GM12878 (cell line): ENCODE data around the gene FCRLB. TPM values are rescaled to one million over a fixed set of nuclear protein-coding genes. Genes with fewer than 3 reads are reported as not detected.
"Not testable (repeated sequence)": the region's sequence is repeated elsewhere in the genome, so short reads cannot be mapped to it uniquely, and the experiment has no call there.

Experiments used
- ATAC-seq: fragments of 200-7000 bp; cut with Tn5 transposase; 3 replicates; pipeline ENCODE4 v1.9.1; 2020; ENCODE audit warnings: mild to moderate bottlenecking, moderate library complexity
- BruUV-seq: library from RNA; stranded (reverse); fragments of 400-500 nt; replicated peaks from 2 replicates; lab custom pipeline; 2021; lab: Mats Ljungman, UMichigan
- CTCF ChIA-PET: fragments of 300-600 bp; sonication (Branson Sonifier 250); formaldehyde crosslinking; extraction: SDS; loops from one replicate; lab custom pipeline; 2021; ENCODE audit warnings: inconsistent platforms; lab: Yijun Ruan, JAX
- POLR2A ChIA-PET: fragments of 350-600 bp; formaldehyde crosslinking; extraction: SDS; loops from one replicate; lab custom pipeline; 2021; ENCODE audit warnings: inconsistent platforms; lab: Charles Lee
- RAD21 ChIA-PET: fragments of 300-600 bp; sonication (Branson Sonifier 250); formaldehyde crosslinking; loops from one replicate; lab custom pipeline; 2023; ENCODE audit warnings: antibody characterized with exemption; ENCODE audit not compliant: unreplicated experiment; lab: Charles Lee
- SMC1A ChIA-PET: fragments of 300-600 bp; sonication (Branson Sonifier 250); formaldehyde crosslinking; loops from one replicate; lab custom pipeline; 2023; ENCODE audit not compliant: unreplicated experiment, uncharacterized antibody; lab: Charles Lee
- DNase-seq: peaks from one replicate; pipeline ENCODE4 v3.0.0-alpha.2; 2011; ENCODE audit warnings: low read depth, low spot score
- FAIRE-seq: peaks from 3 replicates; lab custom pipeline; 2011; peaks lifted over from hg19 to GRCh38; lab: Jason Lieb, UNC
- H2AFZ ChIP-seq: 2 replicates; pipeline ENCODE4 v1.6.0; 2011; ENCODE audit warnings: low read depth, low read length, control low read depth; ENCODE audit not compliant: control insufficient read depth
- H3K27ac ChIP-seq: 2 replicates; pipeline ENCODE4 v1.5.1; 2011; ENCODE audit warnings: control low read depth; ENCODE audit not compliant: control insufficient read depth, insufficient read depth
- H3K27me3 ChIP-seq, 2 experiments: replicated peaks in 1 of 2; 2 replicates each; pipeline versions ENCODE4 v1.6.0 to v1.6.1; 2011; ENCODE audit warnings: low read length in 1 of 2; ENCODE audit not compliant: control insufficient read depth in 2 of 2, insufficient read depth in 2 of 2
- H3K36me3 ChIP-seq, 2 experiments: 2 replicates each; pipeline ENCODE4 v1.5.1; 2011; ENCODE audit warnings: low read length in 1 of 2; ENCODE audit not compliant: control insufficient read depth in 2 of 2, insufficient read depth in 2 of 2
- H3K4me1 ChIP-seq: 2 replicates; pipeline ENCODE4 v1.6.1; 2011; ENCODE audit warnings: mild to moderate bottlenecking, low read length, moderate library complexity, mixed read lengths; ENCODE audit not compliant: control insufficient read depth, insufficient read depth
- H3K4me2 ChIP-seq: 2 replicates; pipeline ENCODE4 v1.6.0; 2011; ENCODE audit warnings: control low read depth; ENCODE audit not compliant: control insufficient read depth, insufficient read depth
- H3K4me3 ChIP-seq: fragments of 200-600 bp; sonication (generic); 2 replicates; pipeline ENCODE4 v1.5.1; 2016
- H3K79me2 ChIP-seq: 2 replicates; pipeline ENCODE4 v1.6.0; 2011; ENCODE audit warnings: low read length; ENCODE audit not compliant: control insufficient read depth, insufficient read depth
- H3K9ac ChIP-seq: 2 replicates; pipeline ENCODE4 v1.8.0; 2011; ENCODE audit warnings: low read length, control low read depth, mixed read lengths; ENCODE audit not compliant: control insufficient read depth, insufficient read depth
- H3K9me3 ChIP-seq: replicated peaks from 3 replicates; pipeline ENCODE4 v1.5.1; 2011; ENCODE audit warnings: mild to moderate bottlenecking, low read length; ENCODE audit not compliant: control insufficient read depth, insufficient read depth
- H4K20me1 ChIP-seq: 2 replicates; pipeline ENCODE4 v1.6.0; 2011; ENCODE audit not compliant: control insufficient read depth, insufficient read depth
- SUZ12 ChIP-seq: fragments of 200-600 bp; sonication (generic); IDR thresholded peaks from one replicate; pipeline ENCODE4 v1.6.1; 2018; ENCODE audit warnings: antibody characterized with exemption, mild to moderate bottlenecking; ENCODE audit not compliant: unreplicated experiment
- WGBS: methylation state at CpG from one replicate; pipeline ENCODE4 v1.1.6; 2016; ENCODE audit warnings: low lambda C conversion rate; ENCODE audit not compliant: insufficient replicate concordance, insufficient coverage; ENCODE audit errors: missing lambda C conversion rate; 5-methylcytosine and 5-hydroxymethylcytosine counted together
- in situ Hi-C: fragments of 300-500 bp; cut with MboI; formaldehyde crosslinking; loops from 9 replicates; pipeline ENCODE4 v1.14.3; 2018; ENCODE audit warnings: mixed read lengths
- intact Hi-C: fragments of 100-400 bp; cut with micrococcal nuclease; formaldehyde crosslinking; loops from one replicate; pipeline ENCODE4 v1.14.2; 2022; ENCODE audit not compliant: unreplicated experiment
- polyA plus RNA-seq, 11 experiments: library from polyadenylated mRNA; depleted of rRNA in 4 of 11; unstranded in 6 of 11; stranded (reverse) in 5 of 11; fragments of >200 nt; fragmentation: Nextera tagmentation in 4 of 11; fragmentation: Illumina TruSeq in 1 of 11; extraction: Ambion mirVana in 4 of 11; extraction: Trizol in 1 of 11; gene quantifications; 1 replicate in 1 of 11; 2 replicates in 10 of 11; pipeline versions ENCODE4 v1.2.1 to v1.2.3, GENCODE V29; 2011 to 2016; ENCODE audit warnings: inconsistent platforms in 2 of 11, missing spikeins in 2 of 11, low read depth in 1 of 11
- total RNA-seq, 4 experiments: library from RNA; depleted of rRNA in 3 of 4; stranded (reverse); fragments of >200 nt in 3 of 4; fragmentation: Illumina TruSeq in 1 of 4; extraction: Trizol in 1 of 4; gene quantifications; 2 replicates each; pipeline versions ENCODE4 v1.2.1 to v1.2.3, GENCODE V29; 2013 to 2021
- TF ChIP-seq, protein P1 (sequence below): IDR thresholded peaks from 2 replicates; pipeline ENCODE4 v1.6.1; 2012; ENCODE audit warnings: improper control_type of control experiment, low read depth, low read length; ENCODE audit not compliant: insufficient replicate concordance
- TF ChIP-seq, protein P2 (sequence below): fragments of 450-650 bp; IDR thresholded peaks from 2 replicates; pipeline ENCODE4 v1.6.1; 2016; ENCODE audit warnings: mild to moderate bottlenecking, moderate library complexity, borderline replicate concordance

The FCRLB gene
- total and polyA plus RNA-seq, 10 of the 15 experiments (the other 5 are each of a cell fraction or from before 2014, with no cell fraction given) = 0.55 to 11.7 (median 5.6) TPM

DNA sequence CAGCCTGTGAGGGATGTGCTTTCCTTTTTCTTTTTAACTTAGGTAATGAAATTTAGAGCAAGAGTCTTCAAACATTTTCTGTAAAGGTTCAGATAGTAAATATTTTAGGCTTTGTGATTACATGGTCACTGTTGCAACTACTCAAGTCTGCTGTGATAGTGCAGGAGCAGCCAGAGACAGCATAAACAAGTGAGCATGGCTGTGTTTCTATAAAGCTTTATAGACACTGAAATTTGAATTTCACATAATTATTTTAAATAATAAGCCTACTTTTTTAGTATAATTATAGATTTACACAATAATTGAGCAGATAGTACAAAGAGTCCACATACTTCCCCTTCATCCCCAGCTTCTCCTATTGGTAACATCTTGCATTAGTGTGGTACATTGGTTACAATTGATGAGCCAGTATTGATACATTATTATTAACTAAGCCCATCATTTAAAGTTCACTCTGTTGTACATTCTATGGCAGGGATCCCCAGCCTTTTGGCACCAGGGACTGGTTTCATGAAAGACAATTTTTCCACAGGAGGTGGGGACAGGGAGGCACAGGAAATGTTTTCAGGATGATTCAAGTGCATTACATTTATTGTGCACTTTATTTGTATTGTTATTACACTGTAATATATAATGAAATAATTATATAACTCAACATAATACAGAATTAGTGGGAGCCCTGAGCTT is 47.8 kb downstream of the FCRLB start:
- intact Hi-C loops (no loop called here), in situ Hi-C loops (no loop called here)
- no peaks in the 10 kb centered on the region for H3K36me3 ChIP-seq
- TF ChIP-seq, protein P1, sequence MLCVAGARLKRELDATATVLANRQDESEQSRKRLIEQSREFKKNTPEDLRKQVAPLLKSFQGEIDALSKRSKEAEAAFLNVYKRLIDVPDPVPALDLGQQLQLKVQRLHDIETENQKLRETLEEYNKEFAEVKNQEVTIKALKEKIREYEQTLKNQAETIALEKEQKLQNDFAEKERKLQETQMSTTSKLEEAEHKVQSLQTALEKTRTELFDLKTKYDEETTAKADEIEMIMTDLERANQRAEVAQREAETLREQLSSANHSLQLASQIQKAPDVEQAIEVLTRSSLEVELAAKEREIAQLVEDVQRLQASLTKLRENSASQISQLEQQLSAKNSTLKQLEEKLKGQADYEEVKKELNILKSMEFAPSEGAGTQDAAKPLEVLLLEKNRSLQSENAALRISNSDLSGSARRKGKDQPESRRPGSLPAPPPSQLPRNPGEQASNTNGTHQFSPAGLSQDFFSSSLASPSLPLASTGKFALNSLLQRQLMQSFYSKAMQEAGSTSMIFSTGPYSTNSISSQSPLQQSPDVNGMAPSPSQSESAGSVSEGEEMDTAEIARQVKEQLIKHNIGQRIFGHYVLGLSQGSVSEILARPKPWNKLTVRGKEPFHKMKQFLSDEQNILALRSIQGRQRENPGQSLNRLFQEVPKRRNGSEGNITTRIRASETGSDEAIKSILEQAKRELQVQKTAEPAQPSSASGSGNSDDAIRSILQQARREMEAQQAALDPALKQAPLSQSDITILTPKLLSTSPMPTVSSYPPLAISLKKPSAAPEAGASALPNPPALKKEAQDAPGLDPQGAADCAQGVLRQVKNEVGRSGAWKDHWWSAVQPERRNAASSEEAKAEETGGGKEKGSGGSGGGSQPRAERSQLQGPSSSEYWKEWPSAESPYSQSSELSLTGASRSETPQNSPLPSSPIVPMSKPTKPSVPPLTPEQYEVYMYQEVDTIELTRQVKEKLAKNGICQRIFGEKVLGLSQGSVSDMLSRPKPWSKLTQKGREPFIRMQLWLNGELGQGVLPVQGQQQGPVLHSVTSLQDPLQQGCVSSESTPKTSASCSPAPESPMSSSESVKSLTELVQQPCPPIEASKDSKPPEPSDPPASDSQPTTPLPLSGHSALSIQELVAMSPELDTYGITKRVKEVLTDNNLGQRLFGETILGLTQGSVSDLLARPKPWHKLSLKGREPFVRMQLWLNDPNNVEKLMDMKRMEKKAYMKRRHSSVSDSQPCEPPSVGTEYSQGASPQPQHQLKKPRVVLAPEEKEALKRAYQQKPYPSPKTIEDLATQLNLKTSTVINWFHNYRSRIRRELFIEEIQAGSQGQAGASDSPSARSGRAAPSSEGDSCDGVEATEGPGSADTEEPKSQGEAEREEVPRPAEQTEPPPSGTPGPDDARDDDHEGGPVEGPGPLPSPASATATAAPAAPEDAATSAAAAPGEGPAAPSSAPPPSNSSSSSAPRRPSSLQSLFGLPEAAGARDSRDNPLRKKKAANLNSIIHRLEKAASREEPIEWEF = no peak
- TF ChIP-seq SUZ12 = no peak
- TF ChIP-seq, protein P2, sequence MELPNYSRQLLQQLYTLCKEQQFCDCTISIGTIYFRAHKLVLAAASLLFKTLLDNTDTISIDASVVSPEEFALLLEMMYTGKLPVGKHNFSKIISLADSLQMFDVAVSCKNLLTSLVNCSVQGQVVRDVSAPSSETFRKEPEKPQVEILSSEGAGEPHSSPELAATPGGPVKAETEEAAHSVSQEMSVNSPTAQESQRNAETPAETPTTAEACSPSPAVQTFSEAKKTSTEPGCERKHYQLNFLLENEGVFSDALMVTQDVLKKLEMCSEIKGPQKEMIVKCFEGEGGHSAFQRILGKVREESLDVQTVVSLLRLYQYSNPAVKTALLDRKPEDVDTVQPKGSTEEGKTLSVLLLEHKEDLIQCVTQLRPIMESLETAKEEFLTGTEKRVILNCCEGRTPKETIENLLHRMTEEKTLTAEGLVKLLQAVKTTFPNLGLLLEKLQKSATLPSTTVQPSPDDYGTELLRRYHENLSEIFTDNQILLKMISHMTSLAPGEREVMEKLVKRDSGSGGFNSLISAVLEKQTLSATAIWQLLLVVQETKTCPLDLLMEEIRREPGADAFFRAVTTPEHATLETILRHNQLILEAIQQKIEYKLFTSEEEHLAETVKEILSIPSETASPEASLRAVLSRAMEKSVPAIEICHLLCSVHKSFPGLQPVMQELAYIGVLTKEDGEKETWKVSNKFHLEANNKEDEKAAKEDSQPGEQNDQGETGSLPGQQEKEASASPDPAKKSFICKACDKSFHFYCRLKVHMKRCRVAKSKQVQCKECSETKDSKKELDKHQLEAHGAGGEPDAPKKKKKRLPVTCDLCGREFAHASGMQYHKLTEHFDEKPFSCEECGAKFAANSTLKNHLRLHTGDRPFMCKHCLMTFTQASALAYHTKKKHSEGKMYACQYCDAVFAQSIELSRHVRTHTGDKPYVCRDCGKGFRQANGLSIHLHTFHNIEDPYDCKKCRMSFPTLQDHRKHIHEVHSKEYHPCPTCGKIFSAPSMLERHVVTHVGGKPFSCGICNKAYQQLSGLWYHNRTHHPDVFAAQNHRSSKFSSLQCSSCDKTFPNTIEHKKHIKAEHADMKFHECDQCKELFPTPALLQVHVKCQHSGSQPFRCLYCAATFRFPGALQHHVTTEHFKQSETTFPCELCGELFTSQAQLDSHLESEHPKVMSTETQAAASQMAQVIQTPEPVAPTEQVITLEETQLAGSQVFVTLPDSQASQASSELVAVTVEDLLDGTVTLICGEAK = peak; percentile 59
- ATAC-seq = no peak
- H2AFZ ChIP-seq = no peak overlapping the region
- ChIA-PET POLR2A (no interaction called here), CTCF (interaction anchor here (1.1 to 1.3 kb wide), 2 partner anchors 13 to 23 kb away, joined by 3 to 6 read pairs; no protein-coding TSS in a partner anchor), SMC1A (interaction anchor here (0.5 to 1.2 kb wide), 4 partner anchors 16 to 274 kb away, joined by 3 to 5 read pairs (median 4); partner anchors contain the start of gene DUSP12), RAD21 (no interaction called here)
- no peaks in the 10 kb centered on the region for H3K9me3 ChIP-seq
- H3K27me3 ChIP-seq = no peaks in the 10 kb centered on the region
- FAIRE-seq = no peak
- H4K20me1 ChIP-seq = no peaks in the 10 kb centered on the region
- no peak overlapping the region for H3K9ac ChIP-seq
- no peak overlapping the region for H3K4me3 ChIP-seq
- peaks cover 17% of the 10 kb centered on the region for H3K4me1 ChIP-seq
- H3K79me2 ChIP-seq = peaks cover 86% of the 10 kb centered on the region
- BruUV-seq = no TSS peak
- H3K27ac ChIP-seq = no peak overlapping the region
- no peak for DNase-seq
- peak overlapping the region; percentile 83 for H3K4me2 ChIP-seq

DNA sequence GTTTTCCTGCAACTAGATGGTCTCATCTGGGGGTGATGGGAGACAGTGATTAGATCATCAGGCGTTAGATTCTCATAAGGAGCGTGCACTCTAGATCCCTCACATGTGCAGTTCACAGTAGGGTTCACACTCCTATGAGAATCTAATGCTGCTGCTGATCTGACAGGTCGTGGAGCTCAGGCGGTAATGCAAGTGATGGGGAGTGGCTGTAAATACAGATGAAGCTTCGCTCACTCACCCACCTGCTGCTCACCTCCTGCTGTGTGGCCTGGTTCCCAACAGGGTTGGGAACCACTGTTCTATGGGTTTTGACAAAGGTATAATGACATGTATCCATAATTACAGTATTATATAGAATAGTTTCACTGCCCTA is 48.3 kb downstream of the FCRLB start:
- intact Hi-C loops, H3K27ac ChIP-seq, BruUV-seq, in situ Hi-C loops, H2AFZ ChIP-seq, POLR2A ChIA-PET, RAD21 ChIA-PET, H4K20me1 ChIP-seq, H3K27me3 ChIP-seq, H3K9ac ChIP-seq, DNase-seq, FAIRE-seq, ATAC-seq, H3K9me3 ChIP-seq, H3K36me3 ChIP-seq, H3K4me3 ChIP-seq: not testable (repeated sequence)
- peaks cover 17% of the 10 kb centered on the region for H3K4me1 ChIP-seq
- peaks cover 91% of the 10 kb centered on the region for H3K79me2 ChIP-seq
- CTCF ChIA-PET = interaction anchor here (1.1 to 1.3 kb wide), 2 partner anchors 13 to 23 kb away, joined by 3 to 6 read pairs; no protein-coding TSS in a partner anchor
- 97% methylated on average over 5 of the region's 5 CpGs for WGBS
- peak overlapping the region; percentile 83; the same call in 1 of the 2 replicates for H3K4me2 ChIP-seq
- SMC1A ChIA-PET = interaction anchor here (0.6 to 1.2 kb wide), 3 partner anchors 16 to 693 kb away, joined by 3 to 5 read pairs (median 4); partner anchors contain the start of gene DUSP12
